ENCODE results near the gene XPR1. TPM values are rescaled to one million over a fixed set of nuclear protein-coding genes. Genes with fewer than 3 reads are reported as not detected.
A peak's percentile ranks its signal among the peaks of the same experiment; 100 is the strongest.

The XPR1 gene
- total RNA-seq, 1 experiment from 2014 or later, result 39.7 TPM

GRCh38 chr1:180595966-180596365, 35.9 kb upstream of the XPR1 start:
- DNase-seq (ENCODE audit: unreplicated experiment), result no peak
- no peak overlapping the region for H3K4me3 Mint-ChIP-seq (ENCODE audit: unreplicated experiment)
- CTCF ChIA-PET, result interaction anchor here (0.6 to 1.0 kb wide), 5 partner anchors 10 to 116 kb away, joined by 3 to 5 read pairs (median 3); partner anchors contain the start of gene XPR1
- H3K36me3 Mint-ChIP-seq (ENCODE audit: insufficient read depth, unreplicated experiment), result no peaks in the 10 kb centered on the region
- H3K4me1 Mint-ChIP-seq (ENCODE audit: insufficient read depth, unreplicated experiment), result peaks cover 6% of the 10 kb centered on the region
- BruUV-seq (replicated peaks), result no TSS peak
- no peak overlapping the region for H3K27ac Mint-ChIP-seq (ENCODE audit: low read depth, unreplicated experiment)
- intact Hi-C loops (cut with micrococcal nuclease), result no loop called here
- no peaks in the 10 kb centered on the region for H3K9me3 Mint-ChIP-seq (ENCODE audit: unreplicated experiment)
- POLR2A ChIA-PET, result interaction anchor here (0.5 to 2.9 kb wide), 4 partner anchors 10 to 833 kb away, joined by 3 to 21 read pairs (median 3); no protein-coding TSS in a partner anchor
- no peaks in the 10 kb centered on the region for H3K27me3 Mint-ChIP-seq (ENCODE audit: insufficient read depth, unreplicated experiment)
- TF ChIP-seq CTCF (IDR thresholded peaks at IDR 0.05; ENCODE audit: unreplicated experiment), result no peak

- no peaks in the 10 kb centered on the region for H3K36me3 Mint-ChIP-seq (ENCODE audit: insufficient read depth, unreplicated experiment)
- TF ChIP-seq CTCF (IDR thresholded peaks at IDR 0.05; ENCODE audit: unreplicated experiment), result no peak
- CTCF ChIA-PET, result no interaction called here
- H3K27me3 Mint-ChIP-seq (ENCODE audit: insufficient read depth, unreplicated experiment), result no peaks in the 10 kb centered on the region
- intact Hi-C loops (cut with micrococcal nuclease), result no loop called here
- no peak overlapping the region for H3K27ac Mint-ChIP-seq (ENCODE audit: low read depth, unreplicated experiment)
- no TSS peak for BruUV-seq (replicated peaks)
- no peak overlapping the region for H3K4me3 Mint-ChIP-seq (ENCODE audit: unreplicated experiment)
- POLR2A ChIA-PET, result interaction anchor here (1.1 kb wide), 1 partner anchor 24 kb away, joined by 3 read pairs; no protein-coding TSS in a partner anchor
- H3K9me3 Mint-ChIP-seq (ENCODE audit: unreplicated experiment), result no peaks in the 10 kb centered on the region
- no peak for DNase-seq (ENCODE audit: unreplicated experiment)
- peaks cover 6% of the 10 kb centered on the region for H3K4me1 Mint-ChIP-seq (ENCODE audit: insufficient read depth, unreplicated experiment)
Observed at GRCh38 chr1:180597520-180597919, 34.3 kb upstream of the XPR1 start.

- H3K4me3 Mint-ChIP-seq (ENCODE audit: unreplicated experiment), result no peak overlapping the region
- no peaks in the 10 kb centered on the region for H3K9me3 Mint-ChIP-seq (ENCODE audit: unreplicated experiment)
- H3K36me3 Mint-ChIP-seq (ENCODE audit: insufficient read depth, unreplicated experiment), result no peaks in the 10 kb centered on the region
- H3K27ac Mint-ChIP-seq (ENCODE audit: low read depth, unreplicated experiment), result no peak overlapping the region
- BruUV-seq (replicated peaks), result no TSS peak
- no peak for TF ChIP-seq CTCF (IDR thresholded peaks at IDR 0.05; ENCODE audit: unreplicated experiment)
- intact Hi-C loops (cut with micrococcal nuclease), result no loop called here
- no peak for DNase-seq (ENCODE audit: unreplicated experiment)
- ChIA-PET POLR2A (interaction anchor here (0.6 to 1.6 kb wide), 5 partner anchors 11 to 33 kb away, joined by 3 to 6 read pairs (median 3); partner anchors contain the start of gene XPR1), CTCF (interaction anchor here (0.6 kb wide), 2 partner anchors 81 to 264 kb away, joined by 3 to 4 read pairs; no protein-coding TSS in a partner anchor)
- peaks cover 6% of the 10 kb centered on the region for H3K4me1 Mint-ChIP-seq (ENCODE audit: insufficient read depth, unreplicated experiment)
- H3K27me3 Mint-ChIP-seq (ENCODE audit: insufficient read depth, unreplicated experiment), result no peaks in the 10 kb centered on the region
Observed at GRCh38 chr1:180598333-180598974, 33.4 kb upstream of the XPR1 start.

- intact Hi-C loops (cut with micrococcal nuclease), result no loop called here
- H3K27me3 Mint-ChIP-seq (ENCODE audit: insufficient read depth, unreplicated experiment), result no peaks in the 10 kb centered on the region
- ChIA-PET POLR2A (interaction anchor here (0.8 to 1.2 kb wide), 4 partner anchors 15 to 72 kb away, joined by 3 read pairs; no protein-coding TSS in a partner anchor), CTCF (interaction anchor here (0.6 kb wide), 1 partner anchor 243 kb away, joined by 3 read pairs; no protein-coding TSS in a partner anchor)
- H3K36me3 Mint-ChIP-seq (ENCODE audit: insufficient read depth, unreplicated experiment), result no peaks in the 10 kb centered on the region
- H3K4me1 Mint-ChIP-seq (ENCODE audit: insufficient read depth, unreplicated experiment), result peaks cover 6% of the 10 kb centered on the region
- no peak overlapping the region for H3K4me3 Mint-ChIP-seq (ENCODE audit: unreplicated experiment)
- H3K27ac Mint-ChIP-seq (ENCODE audit: low read depth, unreplicated experiment), result peak overlapping the region; percentile 18
- no peaks in the 10 kb centered on the region for H3K9me3 Mint-ChIP-seq (ENCODE audit: unreplicated experiment)
- BruUV-seq (replicated peaks), result no TSS peak
- DNase-seq (ENCODE audit: unreplicated experiment), result peak; percentile 26
- no peak for TF ChIP-seq CTCF (IDR thresholded peaks at IDR 0.05; ENCODE audit: unreplicated experiment)
Observed at GRCh38 chr1:180600343-180600742, 31.5 kb upstream of the XPR1 start.
